ENCODE measurements around the gene CLNK.
"Not testable (repeated sequence)": the region's sequence is repeated elsewhere in the genome, so short reads cannot be mapped to it uniquely, and the experiment has no call there.

The CLNK gene

GRCh38 chr4:10581022-10581421 is 103.5 kb downstream of the CLNK start:
- DNase-seq (ENCODE audit: low read depth in 1 of 2, low spot score in 1 of 2), result no peak

GRCh38 chr4:10579648-10580047 is 104.9 kb downstream of the CLNK start:
- DNase-seq (ENCODE audit: low read depth in 1 of 2, low spot score in 1 of 2), result no peak

- no peak for DNase-seq (ENCODE audit: low read depth in 1 of 2, low spot score in 1 of 2)
Measured at GRCh38 chr4:10577508-10578426, 106.8 kb downstream of the CLNK start.

DNA sequence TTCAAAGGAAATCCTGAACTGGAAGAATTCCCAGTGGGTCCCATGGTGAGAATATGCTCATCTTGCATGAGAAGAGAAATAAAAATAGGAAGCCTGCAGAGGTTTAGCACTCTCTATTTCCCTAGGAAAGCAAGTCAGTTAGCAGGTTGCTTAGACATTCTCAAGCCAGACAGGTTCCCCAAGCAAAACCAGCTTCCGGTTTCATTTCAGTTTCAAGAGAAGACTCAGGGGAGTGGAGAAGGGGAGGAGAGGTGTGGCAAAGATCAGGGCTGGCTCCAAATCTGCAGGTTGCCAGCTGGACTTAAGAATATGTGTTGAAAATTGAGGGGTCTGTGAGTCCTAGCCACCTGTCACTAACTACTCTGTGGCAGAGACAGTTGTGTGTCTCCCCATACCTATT is 107.5 kb downstream of the CLNK start:
- no peak for DNase-seq (ENCODE audit: low read depth in 1 of 2, low spot score in 1 of 2)

- DNase-seq (ENCODE audit: low read depth in 1 of 2, low spot score in 1 of 2), result no peak
Measured at GRCh38 chr4:10576236-10576635, 108.3 kb downstream of the CLNK start.

DNA sequence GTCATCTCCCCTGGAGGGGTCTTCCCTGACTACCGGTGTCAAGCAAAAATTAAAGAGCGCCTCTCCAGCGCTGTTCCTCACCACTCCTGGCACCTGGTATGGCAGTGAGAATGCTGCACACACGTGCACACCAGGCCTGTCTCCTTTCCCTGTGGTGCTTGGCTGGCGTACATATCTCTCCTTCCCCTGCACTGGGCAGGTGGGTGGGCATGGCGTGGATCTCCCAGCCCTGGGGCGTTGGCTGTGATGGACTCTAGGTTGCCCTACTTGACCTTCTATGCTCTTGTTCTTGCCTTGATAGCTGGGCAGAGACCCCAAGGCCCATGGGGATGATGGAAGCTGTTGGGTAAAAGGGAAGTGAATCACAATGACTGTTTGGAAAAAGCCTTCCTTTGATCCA is 109.2 kb downstream of the CLNK start:
- no peak for DNase-seq (ENCODE audit: low read depth in 1 of 2, low spot score in 1 of 2)

DNA sequence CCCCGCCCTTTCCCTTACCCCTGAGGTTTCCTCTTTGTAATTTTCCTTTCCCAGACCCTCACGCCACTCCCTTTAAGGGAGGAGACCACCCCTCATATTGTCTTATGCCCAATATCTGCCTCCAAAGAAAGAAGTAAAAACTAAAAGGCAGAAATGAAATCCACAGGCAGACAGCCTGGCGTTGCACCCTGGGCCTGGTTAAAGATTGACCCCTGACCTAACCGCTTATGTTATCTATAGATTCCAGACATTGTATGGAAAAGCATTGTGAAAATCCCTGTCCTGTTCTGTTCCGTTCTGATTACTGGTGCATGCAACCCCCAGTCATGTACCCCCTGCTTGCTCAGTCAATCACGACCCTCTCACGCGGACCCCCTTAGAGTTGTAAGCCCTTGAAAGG is 110.0 kb downstream of the CLNK start:
- not testable (repeated sequence) for DNase-seq (ENCODE audit: low read depth in 1 of 2, low spot score in 1 of 2)

DNA sequence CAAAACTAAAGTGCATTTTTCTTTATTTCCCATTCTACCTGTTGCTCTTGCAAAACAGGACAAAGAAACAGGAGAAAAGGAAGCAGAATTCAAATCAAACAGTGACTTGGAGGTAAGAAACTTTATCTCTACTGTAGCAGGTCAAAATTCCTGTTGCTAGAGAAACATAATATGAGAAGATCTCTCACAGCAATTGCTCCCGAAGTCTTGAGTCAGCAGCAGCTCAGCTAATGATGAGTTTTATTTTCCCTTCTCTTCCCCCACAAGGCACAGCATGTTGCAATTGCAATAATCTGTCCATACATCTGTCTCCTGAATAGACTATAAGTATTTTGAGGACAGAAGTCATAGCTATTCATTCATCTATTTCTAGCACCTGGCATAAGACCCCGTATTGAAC is 112.7 kb downstream of the CLNK start:
- no peak for DNase-seq (ENCODE audit: low read depth in 1 of 2, low spot score in 1 of 2)

DNA sequence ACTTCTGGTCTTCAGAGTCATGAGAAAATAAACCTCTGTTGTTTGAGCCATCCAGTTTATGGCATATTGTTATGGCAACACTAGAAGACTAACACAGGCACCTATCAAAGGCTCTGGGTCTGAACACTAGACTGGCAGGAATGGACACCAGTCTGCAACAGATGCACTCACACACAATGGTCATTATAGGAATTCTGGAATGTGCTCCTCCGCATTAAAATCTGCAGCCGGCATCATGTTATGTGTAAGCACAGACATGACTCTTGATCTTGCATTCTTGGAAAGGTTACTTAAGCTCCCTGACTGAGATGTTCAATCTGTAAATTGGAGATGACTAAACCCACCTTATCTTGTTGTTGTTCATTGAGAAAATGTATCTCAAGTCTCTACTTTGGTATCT is 115.1 kb downstream of the CLNK start:
- no peak for DNase-seq (ENCODE audit: low read depth in 1 of 2, low spot score in 1 of 2)

DNA sequence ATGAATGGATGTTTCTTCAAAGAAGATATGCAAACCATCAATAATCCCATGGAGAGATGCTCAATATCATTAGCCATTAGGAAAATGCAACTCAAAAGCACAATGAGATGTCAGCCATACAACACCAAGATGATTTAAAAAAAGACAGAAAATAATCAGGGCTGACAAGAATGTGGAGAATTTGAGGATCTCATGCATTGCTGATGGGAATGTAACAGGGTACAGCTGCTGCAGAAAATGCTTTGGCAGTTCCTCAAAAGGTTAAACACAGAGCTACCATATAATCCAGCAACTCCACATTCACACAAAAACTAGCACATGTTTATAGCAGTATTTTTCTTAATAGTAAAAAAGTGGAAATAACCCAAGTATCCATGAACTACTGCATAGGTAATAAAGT is 116.8 kb downstream of the CLNK start:
- no peak for DNase-seq (ENCODE audit: low read depth in 1 of 2, low spot score in 1 of 2)

GRCh38 chr4:10565166-10565780 is 119.3 kb downstream of the CLNK start:
- no peak for DNase-seq (ENCODE audit: low read depth in 1 of 2, low spot score in 1 of 2)

GRCh38 chr4:10554694-10555093 is 129.9 kb downstream of the CLNK start:
- DNase-seq (ENCODE audit: low read depth in 1 of 2, low spot score in 1 of 2), result no peak

DNA sequence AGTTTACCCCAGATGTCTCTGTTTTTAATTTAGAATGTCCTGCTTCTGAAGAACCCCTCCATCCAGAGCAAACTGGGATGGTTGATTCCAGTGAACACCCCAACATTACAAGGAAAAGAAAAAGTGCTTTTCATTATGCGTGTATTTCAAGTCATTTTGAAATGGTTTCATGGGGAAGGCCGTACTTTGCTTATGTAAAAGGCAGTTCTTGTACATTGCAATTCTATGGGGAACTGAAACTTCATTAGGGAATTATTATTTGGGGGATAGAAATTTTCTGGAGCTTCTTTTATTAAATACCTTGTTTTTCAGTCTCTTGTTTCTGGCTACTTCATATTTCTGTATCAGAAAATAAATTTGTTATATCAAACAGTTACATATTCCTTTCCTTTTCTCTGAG is 130.4 kb downstream of the CLNK start:
- DNase-seq (ENCODE audit: low read depth in 1 of 2, low spot score in 1 of 2), result no peak

DNA sequence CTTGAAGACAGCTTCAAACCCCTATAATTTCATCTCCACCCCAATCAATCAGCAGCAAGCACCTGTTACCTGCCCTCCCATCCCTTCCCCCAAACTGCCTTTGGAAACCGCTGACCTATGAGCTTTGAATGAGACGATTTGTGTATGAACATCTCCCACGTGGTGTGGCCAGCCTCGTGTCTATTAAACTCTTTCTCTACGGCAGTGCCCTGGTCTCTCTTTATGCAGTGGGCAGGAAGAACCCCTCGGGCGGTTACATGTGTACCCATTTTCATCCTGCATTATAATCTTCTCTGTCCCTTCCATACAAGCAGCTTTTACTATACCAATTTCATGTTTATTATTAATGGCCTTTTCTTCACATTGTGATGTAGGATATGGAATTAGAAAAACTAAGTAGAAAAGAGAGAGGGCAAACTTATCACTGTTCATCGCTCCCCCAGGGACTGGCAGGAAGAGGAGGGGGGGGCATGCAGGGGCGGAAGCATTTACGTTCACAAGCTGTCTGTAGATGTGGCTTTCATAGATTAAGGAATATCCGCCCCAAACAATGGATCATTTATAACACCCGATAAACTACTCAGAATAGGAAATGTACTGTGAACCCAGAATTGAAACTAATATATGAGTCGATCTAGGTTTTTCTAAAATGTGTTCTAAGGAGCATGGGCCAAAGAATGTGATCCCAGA is 131.8 kb downstream of the CLNK start:
- DNase-seq (ENCODE audit: low read depth in 1 of 2, low spot score in 1 of 2), result no peak

DNA sequence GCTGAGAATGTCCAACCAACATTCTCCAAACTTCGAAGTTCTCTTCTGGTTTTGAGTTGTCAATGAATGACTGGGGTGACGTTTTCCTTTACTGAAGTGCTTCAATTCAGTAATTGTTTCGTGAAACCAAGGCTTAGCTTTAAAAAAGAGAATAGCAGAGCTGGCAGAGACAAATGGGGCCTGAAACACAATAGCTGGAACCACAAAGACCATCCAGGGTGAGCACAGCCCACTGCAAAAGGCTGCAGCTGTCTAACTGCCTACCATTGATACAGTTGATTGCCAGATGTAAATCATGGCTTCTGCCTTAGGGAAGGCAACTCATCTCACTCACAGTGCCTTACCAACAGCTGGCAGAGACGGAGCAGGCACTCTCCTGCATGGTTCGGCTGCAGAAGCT is 148.7 kb downstream of the CLNK start:
- no peak for DNase-seq (ENCODE audit: low read depth in 1 of 2, low spot score in 1 of 2)

DNA sequence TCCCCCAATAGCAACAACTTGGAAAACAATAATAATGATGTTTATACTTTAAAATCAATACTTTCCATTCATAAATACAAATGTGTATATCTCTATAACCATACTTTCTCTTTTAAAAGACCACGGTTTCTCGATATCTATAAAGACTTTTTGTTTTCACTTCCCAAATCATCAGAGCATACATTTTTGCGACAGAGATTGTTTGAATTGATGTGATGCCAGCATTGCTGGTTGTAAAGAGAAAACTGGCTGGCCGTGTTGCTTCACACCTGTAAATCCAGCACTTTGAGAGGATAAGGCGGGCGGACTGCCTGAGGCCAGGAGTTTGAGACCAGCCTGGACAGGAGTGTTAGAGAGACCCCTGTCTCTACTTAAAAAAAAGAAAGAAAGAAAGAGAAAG is 149.7 kb downstream of the CLNK start:
- no peak for DNase-seq (ENCODE audit: low read depth in 1 of 2, low spot score in 1 of 2)

DNA sequence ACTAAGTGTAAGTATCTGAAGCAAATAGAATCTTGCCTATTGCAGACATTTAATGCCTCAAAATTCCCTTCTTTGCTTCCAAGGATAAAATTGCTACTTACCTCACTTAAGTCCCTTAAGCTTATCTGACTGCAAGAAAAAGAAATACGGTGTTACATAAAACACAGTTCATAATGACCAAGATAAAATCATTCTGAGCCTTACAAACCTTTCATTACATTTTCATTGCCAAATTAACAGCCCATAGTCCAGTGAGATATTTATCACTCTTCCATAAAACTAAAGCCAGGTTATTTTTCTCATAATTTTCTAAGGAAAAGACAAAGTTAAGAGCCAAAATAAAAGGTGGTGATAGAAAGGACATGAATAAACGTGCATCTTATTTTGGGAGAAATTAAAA is 152.4 kb downstream of the CLNK start:
- DNase-seq (ENCODE audit: low read depth in 1 of 2, low spot score in 1 of 2), result no peak

GRCh38 chr4:10530137-10530786 is 154.3 kb downstream of the CLNK start:
- DNase-seq (ENCODE audit: low read depth in 1 of 2, low spot score in 1 of 2), result no peak

DNA sequence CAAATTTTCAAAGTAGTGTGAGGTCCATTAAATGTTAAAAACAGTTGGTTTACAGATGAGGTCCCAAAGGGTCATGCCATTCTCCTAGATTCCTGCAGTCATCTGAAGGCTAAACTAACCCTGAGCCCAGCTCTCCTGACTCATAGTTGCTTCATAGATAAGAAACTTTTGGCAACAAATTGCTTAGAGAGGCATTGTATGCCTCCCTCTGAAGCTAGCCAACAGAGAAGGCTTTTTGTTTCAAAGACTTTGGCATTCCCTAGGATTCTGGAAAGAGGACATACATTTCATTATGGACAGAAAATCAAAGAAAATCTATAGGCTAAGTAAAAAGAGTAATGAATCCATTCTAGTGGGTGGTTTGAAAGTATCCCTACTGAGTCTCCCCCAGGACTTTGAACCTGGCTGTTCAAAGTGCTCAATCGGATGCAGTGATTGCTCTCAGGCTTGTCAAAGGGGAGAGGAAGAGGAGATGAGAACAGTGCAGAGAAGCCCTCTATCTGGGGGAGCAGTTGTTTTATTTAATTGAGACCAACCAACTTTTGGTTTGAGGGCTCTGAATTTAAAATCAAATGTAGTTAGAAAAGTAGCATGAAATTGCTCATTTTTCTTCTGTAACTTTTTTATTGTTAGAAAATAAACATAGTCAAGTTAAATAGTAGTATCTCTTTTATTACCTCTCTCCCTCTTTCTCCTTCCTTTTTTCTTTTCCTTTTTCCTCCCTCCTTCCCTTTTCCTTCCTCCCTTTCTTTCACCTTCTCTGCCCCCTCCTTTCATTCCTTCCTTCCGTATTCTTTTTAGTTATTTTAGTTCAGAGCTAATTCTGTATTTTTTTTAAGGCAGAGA is 155.1 kb downstream of the CLNK start:
- DNase-seq (ENCODE audit: low read depth in 1 of 2, low spot score in 1 of 2), result no peak

DNA sequence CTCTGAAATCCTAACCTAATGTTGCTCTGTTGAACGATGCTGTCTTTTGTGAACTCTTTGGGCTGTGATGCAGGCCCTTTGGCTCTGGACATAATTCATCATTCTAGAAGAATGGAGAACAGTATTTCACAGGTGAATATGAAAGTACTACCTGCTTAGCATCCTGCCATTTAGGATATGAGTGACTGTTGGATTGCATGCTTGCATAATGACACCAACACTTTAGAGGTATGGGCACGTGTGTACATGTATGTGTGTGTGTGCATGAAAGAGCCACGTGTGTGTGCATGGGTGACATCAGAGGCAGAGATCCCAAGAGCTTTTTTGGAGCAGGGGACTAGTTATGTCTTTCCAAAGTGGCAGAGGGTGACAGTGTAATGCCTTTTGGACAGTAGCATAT is 157.1 kb downstream of the CLNK start:
- no peak for DNase-seq (ENCODE audit: low read depth in 1 of 2, low spot score in 1 of 2)

Data from activated T-helper 1 cell treated with anti-CD3 and anti-CD28 coated beads, Interleukin-2, amount 50 U/mL, for 16 hours (primary cell).